H1 (cell line): Measurements from ENCODE around the gene DES. TPM values are rescaled to one million over a fixed set of nuclear protein-coding genes. Genes with fewer than 3 reads are reported as not detected.

Source experiments
- CEBPB ChIP-seq: IDR thresholded peaks from 2 replicates; pipeline ENCODE4 v1.6.1; 2012; ENCODE audit warnings: low read depth, low read length
- GABPA ChIP-seq: IDR thresholded peaks from 2 replicates; pipeline ENCODE4 v1.6.1; 2011; ENCODE audit warnings: mild to moderate bottlenecking, low read length, moderate library complexity, borderline replicate concordance; ENCODE audit not compliant: insufficient read depth
- SP1 ChIP-seq: IDR thresholded peaks from 2 replicates; pipeline ENCODE4 v1.6.1; 2011; ENCODE audit warnings: low read depth, low read length
- polyA plus RNA-seq, 7 experiments: library from polyadenylated mRNA; depleted of rRNA in 3 of 7; stranded (reverse) in 5 of 7; unstranded in 2 of 7; fragments of >200 nt in 5 of 7; fragments of 200-250 nt in 2 of 7; gene quantifications; 1 replicate in 5 of 7; 2 replicates in 1 of 7; 4 replicates in 1 of 7; pipeline versions ENCODE4 v1.2.1 to v1.2.3, GENCODE V29; 2011 to 2013; ENCODE audit warnings: missing spikeins in 2 of 7, mixed read lengths in 2 of 7
- total RNA-seq: library from RNA; stranded (reverse); fragmentation: NEBNext Ultra II Directional; extraction: Animal tissue kit (Norgen Biotek cat#: 25700); gene quantifications from 2 replicates; pipeline ENCODE4 v1.2.1, GENCODE V29; 2021

DES gene
- total and polyA plus RNA-seq, 2 of the 8 experiments (the other 6 are each of a cell fraction or from before 2014, with no cell fraction given), result 1.8 to 4.3 TPM

DNA sequence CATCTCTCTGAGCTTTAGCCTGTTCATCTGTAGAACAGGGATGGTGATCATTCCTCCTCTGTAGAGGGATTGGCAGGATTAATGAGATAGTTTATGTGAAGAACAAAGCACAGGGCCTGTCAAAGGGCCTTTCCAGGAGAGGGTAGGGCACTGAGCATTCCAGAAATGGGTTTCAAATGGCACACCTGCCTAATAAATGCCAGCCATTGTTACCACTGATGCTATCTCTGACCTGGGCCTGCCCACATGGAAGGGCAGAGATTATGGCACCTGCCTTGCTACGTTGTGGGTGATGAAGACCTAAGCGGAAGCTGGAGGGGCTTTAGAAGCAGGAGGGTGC lies 49.5 kb downstream of the DES start (continued):
- TF ChIP-seq SP1, result no peak
- TF ChIP-seq CEBPB, result no peak
- TF ChIP-seq GABPA, result no peak
- TF ChIP-seq, all 59 proteins: peak for 0
